Pancreas (tissue), 10 donors: ENCODE data around the gene IRF4. TPM values are rescaled to one million over a fixed set of nuclear protein-coding genes. Genes with fewer than 3 reads are reported as not detected.

Experiments
- ATAC-seq, 4 donors: fragments of 200-7000 bp; cut with Tn5 transposase; one replicate each; pipeline versions ENCODE4 v1.8.0 to v1.9.1; 2020; ENCODE audit warnings: mild to moderate bottlenecking in 4 of 4, moderate library complexity in 4 of 4
- DNase-seq, 6 donors: peaks; one replicate each; pipeline ENCODE4 v3.0.0-alpha.2; 2020
- FAIRE-seq: peaks from 2 replicates; lab custom pipeline; 2012; peaks lifted over from hg19 to GRCh38; lab: Jason Lieb, UNC
- H3K27ac ChIP-seq, 4 donors: fragments of 200-600 bp; sonication (generic); 1 replicate in 3 of 4; 2 replicates in 1 of 4; pipeline versions ENCODE4 v1.5.0 to v1.8.0; 2020
- H3K27me3 ChIP-seq, 4 donors: fragments of 200-600 bp; one replicate each; pipeline ENCODE4 v1.8.0; 2021
- H3K36me3 ChIP-seq, 3 donors: fragments of 200-600 bp; sonication (generic) in 1 of 3; one replicate each; pipeline versions ENCODE4 v1.5.0 to v1.8.0; 2020 to 2021
- H3K4me1 ChIP-seq, 3 donors: fragments of 200-600 bp; one replicate each; pipeline ENCODE4 v1.8.0; 2021
- H3K4me3 ChIP-seq, 4 donors: fragments of 200-600 bp; sonication (generic) in 2 of 4; one replicate each; pipeline versions ENCODE4 v1.5.0 to v1.8.0; 2020 to 2021
- H3K9me3 ChIP-seq, 4 donors: fragments of 200-600 bp; one replicate each; pipeline ENCODE4 v1.8.0; 2021
- WGBS, 2 donors: extraction: QIAGEN DNeasy Blood & Tissue Kit; methylation state at CpG; one replicate each; pipeline ENCODE4 v1.1.7; 2013; 5-methylcytosine and 5-hydroxymethylcytosine counted together
- intact Hi-C, 3 donors: fragments of 100-400 bp; cut with DNase I; formaldehyde crosslinking; loops; one replicate each; pipeline versions ENCODE4 v1.11.1 to v1.14.2; 2022
- polyA plus RNA-seq, 2 donors: library from polyadenylated mRNA; stranded (reverse); fragments of 200-250 nt; gene quantifications; one replicate each; pipeline ENCODE4 v1.2.3, GENCODE V29; 2013
- total RNA-seq, 6 donors: library from RNA; stranded (reverse); fragmentation: NEBNext Ultra II Directional in 4 of 6; extraction: Animal tissue kit (Norgen Biotek cat#: 25700) in 4 of 6; gene quantifications; one replicate each; pipeline versions ENCODE4 v1.2.1 to v1.2.4, GENCODE V29; 2021 to 2023
- TF ChIP-seq, protein P1 (sequence below), 4 donors: fragments of 200-600 bp; sonication (generic) in 3 of 4; IDR thresholded peaks; one replicate each; pipeline versions ENCODE4 v1.5.0 to v1.8.0; 2021; ENCODE audit warnings: antibody characterized with exemption in 4 of 4
- donor health status: healthy with polysubstance abuse.
- donor health status: DM: no; HTN: no; CAD: no; lungs with moderate emphysema.
- donor health status: DM: no; HTN: no; CAD: no.
- donor health status: control.
- donor health status: control.
- donor health status: Bipolar disorder and iron deficiency.
- donor health status: DM: yes; HTN: yes; CAD: no.
- donor health status: DM: no; HTN: no; CAD: no.
- donor health status: DM: no; HTN: no; CAD: no.
- donor health status: DM: yes; HTN: yes; CAD: no.

Gene IRF4
- total RNA-seq (1 to 10 TPM in 3 of 6 donors, under 1 TPM in 3; 0.09 to 3.8 (median 0.86) TPM), polyA plus RNA-seq (under 1 TPM; 0.04 to 0.05 TPM)

DNA sequence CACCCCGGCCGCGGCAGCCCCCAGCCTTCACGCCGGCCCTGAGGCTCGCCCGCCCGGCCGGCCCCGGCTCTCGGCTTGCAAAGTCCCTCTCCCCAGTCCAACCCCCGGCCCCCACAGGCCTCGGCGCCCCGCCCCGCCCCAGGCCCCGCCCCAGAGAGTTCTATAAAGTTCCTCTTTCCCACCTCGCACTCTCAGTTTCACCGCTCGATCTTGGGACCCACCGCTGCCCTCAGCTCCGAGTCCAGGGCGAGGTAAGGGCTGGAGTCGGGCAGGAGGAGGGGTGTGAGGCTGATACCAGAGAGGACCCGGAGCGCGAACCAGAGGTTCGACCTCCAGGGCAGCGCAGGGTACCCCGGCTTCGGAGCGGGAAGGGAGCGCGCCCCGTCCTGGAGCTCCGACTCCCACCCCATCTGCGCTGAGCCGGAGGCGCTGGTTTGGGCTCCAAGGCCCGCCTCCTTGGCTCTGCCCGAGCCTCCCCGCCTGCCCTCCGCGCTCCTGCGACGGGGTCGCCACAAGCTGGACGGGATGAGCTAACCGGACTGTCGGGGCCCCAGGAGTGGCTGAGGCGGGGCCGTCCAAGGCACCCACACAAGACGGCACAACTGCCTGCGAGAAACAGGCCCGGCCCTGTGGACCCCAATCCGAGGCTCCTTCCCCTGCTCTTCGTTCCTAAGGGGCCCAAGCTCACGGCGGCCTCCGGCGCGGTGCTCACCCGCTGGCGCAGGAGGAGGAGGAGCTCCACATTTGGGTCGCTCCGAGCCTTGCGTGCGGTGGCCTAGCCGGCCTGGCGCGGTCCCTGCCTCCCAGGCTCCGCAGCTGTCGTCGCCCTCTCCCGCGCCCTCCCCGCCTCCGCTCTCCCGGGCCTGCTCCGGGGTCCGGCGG is at the start of gene IRF4:
TSS of gene IRF4 (plus strand) at position 194 of the 882 bp plus-strand sequence. CDS start 1,401 bp downstream, outside the sequence.
- H3K4me1 ChIP-seq: peaks cover 0 to 12% (median 0%) of the 10 kb centered on the region in 3 donors
- H3K9me3 ChIP-seq: no peaks in the 10 kb centered on the region
- TF ChIP-seq, protein P1, sequence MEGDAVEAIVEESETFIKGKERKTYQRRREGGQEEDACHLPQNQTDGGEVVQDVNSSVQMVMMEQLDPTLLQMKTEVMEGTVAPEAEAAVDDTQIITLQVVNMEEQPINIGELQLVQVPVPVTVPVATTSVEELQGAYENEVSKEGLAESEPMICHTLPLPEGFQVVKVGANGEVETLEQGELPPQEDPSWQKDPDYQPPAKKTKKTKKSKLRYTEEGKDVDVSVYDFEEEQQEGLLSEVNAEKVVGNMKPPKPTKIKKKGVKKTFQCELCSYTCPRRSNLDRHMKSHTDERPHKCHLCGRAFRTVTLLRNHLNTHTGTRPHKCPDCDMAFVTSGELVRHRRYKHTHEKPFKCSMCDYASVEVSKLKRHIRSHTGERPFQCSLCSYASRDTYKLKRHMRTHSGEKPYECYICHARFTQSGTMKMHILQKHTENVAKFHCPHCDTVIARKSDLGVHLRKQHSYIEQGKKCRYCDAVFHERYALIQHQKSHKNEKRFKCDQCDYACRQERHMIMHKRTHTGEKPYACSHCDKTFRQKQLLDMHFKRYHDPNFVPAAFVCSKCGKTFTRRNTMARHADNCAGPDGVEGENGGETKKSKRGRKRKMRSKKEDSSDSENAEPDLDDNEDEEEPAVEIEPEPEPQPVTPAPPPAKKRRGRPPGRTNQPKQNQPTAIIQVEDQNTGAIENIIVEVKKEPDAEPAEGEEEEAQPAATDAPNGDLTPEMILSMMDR (IDR thresholded peaks at IDR 0.05): no peak
- no peak within 1 kb of the TSS for H3K27ac ChIP-seq
- intact Hi-C loops: no loop called here
- no peak for FAIRE-seq
- peak in 3 of 4 donors; percentile 44 to 60 (median 56) for ATAC-seq
- WGBS, 2 donors: 1 to 2% methylated on average over 67 to 82 of the region's 82 CpGs
- no peaks in the 10 kb centered on the region for H3K36me3 ChIP-seq
- H3K27me3 ChIP-seq: peaks cover 0 to 51% (median 12%) of the 10 kb centered on the region in 4 donors
- peak in 1 of 6 donors; percentile 58 for DNase-seq
- H3K4me3 ChIP-seq: peak within 1 kb of the TSS in 3 of 4 donors; percentile 3 to 43 (median 3)

DNA sequence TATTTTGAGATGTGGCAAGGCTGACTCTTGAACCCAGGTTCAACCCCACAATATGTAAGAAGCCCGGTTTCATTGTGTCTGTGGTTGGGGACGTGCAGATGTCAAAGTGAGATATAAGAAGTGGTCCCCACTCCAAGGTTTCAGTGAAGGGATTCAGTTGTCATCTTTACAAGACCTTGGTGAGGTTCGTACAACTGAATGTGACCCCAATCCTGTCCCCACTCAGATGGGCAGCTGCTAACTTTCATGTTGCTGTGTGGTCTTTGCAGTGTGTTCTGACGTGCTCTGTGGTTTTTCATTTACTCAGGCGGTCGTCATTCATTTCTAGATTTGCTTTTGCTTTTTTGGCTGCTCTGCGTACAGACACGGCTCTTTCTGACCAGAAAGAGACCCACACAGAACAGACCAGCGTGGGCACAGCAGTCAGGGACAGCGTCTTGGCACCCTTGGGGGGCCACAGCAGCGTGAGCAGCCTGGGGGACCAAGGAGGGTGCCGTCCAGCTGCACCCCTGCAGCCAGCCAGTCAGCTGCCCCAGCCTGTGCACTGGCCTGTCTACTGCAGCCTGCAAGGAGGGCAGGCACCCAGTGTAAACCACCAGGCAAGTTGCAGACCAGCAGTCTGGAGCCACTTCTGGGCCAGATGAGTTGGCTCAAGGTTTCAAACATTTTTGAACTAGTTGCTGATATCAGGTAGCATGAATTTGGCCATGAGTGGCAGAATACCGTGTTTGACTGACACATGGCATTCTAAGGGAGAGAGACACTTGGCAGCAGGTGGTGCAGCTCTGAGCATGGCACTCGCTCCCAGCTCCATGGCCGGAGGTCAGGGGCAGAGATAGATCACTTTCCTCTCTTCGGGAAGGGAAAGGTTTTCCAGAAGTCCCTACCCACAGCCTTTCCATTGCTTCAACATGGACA is 49.4 kb upstream of the IRF4 start:
- 61 to 64% methylated on average over 16 of the region's 16 CpGs for WGBS, 2 donors

DNA sequence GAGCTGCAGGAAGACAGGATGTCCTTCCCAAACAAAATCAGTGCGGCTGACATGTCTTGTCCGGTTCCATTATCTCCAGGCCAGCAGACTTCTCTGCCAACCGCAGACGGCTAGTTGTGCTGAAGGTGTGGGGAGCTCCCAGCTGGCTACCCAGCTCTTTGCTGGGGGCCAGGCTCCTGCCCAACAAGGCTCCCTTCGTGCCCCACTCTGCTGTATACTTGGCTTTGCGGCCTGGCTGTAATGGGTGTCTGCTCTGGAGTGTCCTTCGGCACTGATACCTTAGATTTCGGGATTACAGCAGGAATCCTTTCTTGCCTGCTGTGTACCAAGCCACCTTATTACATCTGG is 48.7 kb upstream of the IRF4 start:
- Histone ChIP-seq H3K4me1 (no peaks in the 10 kb centered on the region), H3K36me3 (no peaks in the 10 kb centered on the region), H3K27me3 (no peaks in the 10 kb centered on the region), H3K9me3 (no peaks in the 10 kb centered on the region), H3K27ac (no peak overlapping the region), H3K4me3 (no peak overlapping the region)
- no peak for ATAC-seq
- peak in 1 of 6 donors; percentile 50 for DNase-seq
- WGBS, 2 donors: 79 to 83% methylated on average over 8 of the region's 8 CpGs
- TF ChIP-seq, protein P1 (IDR thresholded peaks at IDR 0.05): no peak
- intact Hi-C loops: no loop called here
- FAIRE-seq: no peak

More for the DNA sequence above, 49.4 kb upstream of the IRF4 start:
- FAIRE-seq: no peak
- intact Hi-C loops: no loop called here
- no peaks in the 10 kb centered on the region for H3K27me3 ChIP-seq
- H3K4me3 ChIP-seq: no peak overlapping the region
- TF ChIP-seq, protein P1 (IDR thresholded peaks at IDR 0.05): no peak
- H3K36me3 ChIP-seq: no peaks in the 10 kb centered on the region
- no peak for ATAC-seq
- H3K4me1 ChIP-seq: no peaks in the 10 kb centered on the region
- no peaks in the 10 kb centered on the region for H3K9me3 ChIP-seq
- no peak overlapping the region for H3K27ac ChIP-seq
- DNase-seq: peak in 2 of 6 donors; percentile 50 to 55

DNA sequence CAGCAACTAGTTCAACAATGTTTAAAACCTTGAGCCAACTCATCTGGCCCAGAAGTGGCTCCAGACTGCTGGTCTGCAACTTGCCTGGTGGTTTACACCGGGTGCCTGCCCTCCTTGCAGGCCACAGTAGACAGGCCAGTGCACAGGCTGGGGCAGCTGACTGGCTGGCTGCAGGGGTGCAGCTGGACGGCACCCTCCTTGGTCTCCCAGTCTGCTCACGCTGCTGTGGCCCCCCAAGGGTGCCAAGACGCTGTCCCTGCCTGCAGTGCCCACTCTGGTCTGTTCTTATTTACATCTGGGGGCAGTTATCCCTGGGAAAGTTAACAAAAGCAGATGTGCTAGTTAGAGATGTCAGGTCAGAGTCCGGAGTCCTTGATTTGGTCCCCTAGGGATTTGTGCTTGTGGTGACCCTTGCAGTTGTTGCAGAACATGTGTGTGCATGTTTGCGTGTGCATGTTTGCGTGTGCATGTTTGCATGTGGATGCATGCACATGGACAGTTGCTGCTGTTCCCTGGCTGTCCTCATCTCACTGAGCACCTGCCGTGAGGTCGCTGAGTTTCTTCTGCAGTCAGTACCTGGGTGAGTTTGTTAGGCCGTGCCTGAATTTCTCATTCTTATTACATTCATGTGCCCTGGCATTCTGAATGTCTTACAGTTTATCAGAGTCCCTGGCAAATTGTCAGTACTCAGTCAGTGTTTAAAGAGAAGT is 48.2 kb upstream of the IRF4 start:
- H3K36me3 ChIP-seq: no peaks in the 10 kb centered on the region
- intact Hi-C loops: no loop called here
- no peaks in the 10 kb centered on the region for H3K27me3 ChIP-seq
- H3K9me3 ChIP-seq: no peaks in the 10 kb centered on the region
- no peak overlapping the region for H3K27ac ChIP-seq
- no peak for DNase-seq
- no peak overlapping the region for H3K4me3 ChIP-seq
- WGBS, 2 donors: 73 to 80% methylated on average over 10 of the region's 10 CpGs
- no peaks in the 10 kb centered on the region for H3K4me1 ChIP-seq
- no peak for ATAC-seq
- no peak for FAIRE-seq
- TF ChIP-seq, protein P1 (IDR thresholded peaks at IDR 0.05): no peak
